Astrocyte of the spinal cord (primary cell): ENCODE measurements around the gene CACUL1.

Experiments
- DNase-seq: peaks from one replicate; pipeline ENCODE4 v3.0.0; 2011; ENCODE audit warnings: low read depth, low spot score
- H3K4me3 ChIP-seq: 2 replicates; pipeline ENCODE4 v1.5.1; 2011; ENCODE audit warnings: low read depth, mild to moderate bottlenecking, low read length, moderate library complexity
- in situ Hi-C: cut with HindIII; loops from 2 replicates; pipeline ENCODE4 v1.10.0; 2017; ENCODE audit warnings: low sequenced_read_pairs
- TF ChIP-seq, protein P1 (sequence below): IDR thresholded peaks from 2 replicates; pipeline ENCODE4 v1.5.1; 2012; ENCODE audit warnings: low read depth, mild to moderate bottlenecking, low read length, inconsistent platforms

Gene CACUL1

DNA sequence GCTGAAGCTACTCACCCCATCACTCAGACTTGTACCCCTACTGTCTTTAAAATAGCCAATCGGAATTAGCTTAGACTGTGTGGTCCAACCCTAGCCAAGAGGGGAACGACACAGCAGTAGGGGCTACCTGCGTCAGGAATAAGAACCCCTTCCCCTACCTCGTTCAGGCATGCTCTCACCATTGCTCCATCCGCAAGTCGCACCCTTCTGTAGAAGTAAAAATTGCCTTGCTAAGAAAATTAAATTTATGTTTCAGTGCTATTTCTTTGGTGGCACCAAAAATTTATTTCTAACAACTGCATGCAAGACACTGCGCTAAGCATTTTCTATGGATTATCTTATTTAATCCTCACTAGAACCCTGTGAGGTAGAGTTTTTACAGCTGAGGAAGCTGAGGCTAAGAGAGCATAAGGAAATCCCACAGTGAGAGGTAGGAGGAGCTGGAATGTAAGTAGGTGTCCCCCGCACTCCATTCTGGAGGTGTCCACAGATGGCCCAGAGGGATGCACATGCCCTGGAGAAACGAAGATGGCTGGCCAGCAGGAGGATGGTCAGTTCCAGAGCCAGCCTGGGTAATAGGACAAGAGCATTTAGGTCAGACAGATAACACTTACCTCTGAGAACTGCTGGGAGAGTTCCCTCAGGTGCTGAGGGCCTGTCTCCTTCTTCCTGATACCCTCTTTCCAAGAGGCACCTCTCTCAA is 15.3 kb upstream of the CACUL1 start:
- DNase-seq, result no peak
- TF ChIP-seq, protein P1, sequence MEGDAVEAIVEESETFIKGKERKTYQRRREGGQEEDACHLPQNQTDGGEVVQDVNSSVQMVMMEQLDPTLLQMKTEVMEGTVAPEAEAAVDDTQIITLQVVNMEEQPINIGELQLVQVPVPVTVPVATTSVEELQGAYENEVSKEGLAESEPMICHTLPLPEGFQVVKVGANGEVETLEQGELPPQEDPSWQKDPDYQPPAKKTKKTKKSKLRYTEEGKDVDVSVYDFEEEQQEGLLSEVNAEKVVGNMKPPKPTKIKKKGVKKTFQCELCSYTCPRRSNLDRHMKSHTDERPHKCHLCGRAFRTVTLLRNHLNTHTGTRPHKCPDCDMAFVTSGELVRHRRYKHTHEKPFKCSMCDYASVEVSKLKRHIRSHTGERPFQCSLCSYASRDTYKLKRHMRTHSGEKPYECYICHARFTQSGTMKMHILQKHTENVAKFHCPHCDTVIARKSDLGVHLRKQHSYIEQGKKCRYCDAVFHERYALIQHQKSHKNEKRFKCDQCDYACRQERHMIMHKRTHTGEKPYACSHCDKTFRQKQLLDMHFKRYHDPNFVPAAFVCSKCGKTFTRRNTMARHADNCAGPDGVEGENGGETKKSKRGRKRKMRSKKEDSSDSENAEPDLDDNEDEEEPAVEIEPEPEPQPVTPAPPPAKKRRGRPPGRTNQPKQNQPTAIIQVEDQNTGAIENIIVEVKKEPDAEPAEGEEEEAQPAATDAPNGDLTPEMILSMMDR, result no peak
- in situ Hi-C loops, result no loop called here
- no peak overlapping the region for H3K4me3 ChIP-seq

GRCh38 chr10:118768041-118768919 is 13.5 kb upstream of the CACUL1 start:
- no peak for DNase-seq
- in situ Hi-C loops, result no loop called here
- no peak overlapping the region for H3K4me3 ChIP-seq
- TF ChIP-seq, protein P1, result no peak

GRCh38 chr10:118767297-118768040 is 12.7 kb upstream of the CACUL1 start:
- in situ Hi-C loops, result no loop called here
- no peak for DNase-seq
- no peak overlapping the region for H3K4me3 ChIP-seq
- TF ChIP-seq, protein P1, result no peak

GRCh38 chr10:118764195-118764594 is 9.4 kb upstream of the CACUL1 start:
- no peak overlapping the region for H3K4me3 ChIP-seq
- TF ChIP-seq, protein P1, result no peak
- DNase-seq, result no peak
- in situ Hi-C loops, result no loop called here

DNA sequence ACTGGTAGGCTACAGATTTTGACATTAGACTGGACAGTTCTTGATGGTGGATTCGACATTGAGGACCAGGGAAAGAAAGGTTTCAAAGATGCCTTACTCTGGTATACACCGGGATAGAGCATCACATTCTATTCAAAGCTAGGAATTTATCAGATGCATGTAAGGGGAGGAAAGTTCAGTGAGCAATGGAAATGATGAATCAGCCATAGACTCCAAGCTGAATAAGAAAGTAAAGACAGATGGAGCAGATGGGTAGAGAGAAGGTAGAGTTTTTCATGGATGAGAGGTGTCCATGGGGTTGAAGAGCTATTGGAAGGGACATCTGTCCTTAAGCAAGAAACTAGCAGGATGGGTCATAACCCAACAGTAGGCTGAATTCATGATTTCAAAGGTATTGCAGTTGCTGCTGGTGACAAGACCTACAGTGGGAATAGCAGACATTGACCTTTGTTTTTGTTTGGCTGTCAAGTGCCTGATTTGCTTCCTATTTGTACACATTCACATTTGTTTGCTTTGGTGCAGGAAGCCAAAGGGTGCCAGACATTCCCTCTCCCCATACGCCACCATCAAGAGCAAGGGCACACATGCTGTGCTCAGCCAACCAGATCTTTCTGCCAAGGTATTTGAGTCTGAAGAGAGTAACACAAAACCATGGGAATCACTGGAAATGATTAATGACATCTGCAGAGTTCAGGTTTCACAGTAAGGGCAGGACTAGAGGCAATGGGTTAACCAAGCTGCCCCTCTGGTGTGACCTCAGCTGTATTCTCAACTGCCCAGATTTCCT is 8.6 kb upstream of the CACUL1 start:
- in situ Hi-C loops, result no loop called here
- no peak overlapping the region for H3K4me3 ChIP-seq
- no peak for DNase-seq
- TF ChIP-seq, protein P1, result no peak

- no peak for DNase-seq
- TF ChIP-seq, protein P1, result no peak
- in situ Hi-C loops, result no loop called here
- no peak overlapping the region for H3K4me3 ChIP-seq
Measured at GRCh38 chr10:118760265-118760664, 5.5 kb upstream of the CACUL1 start.
